Measurements from ENCODE around the gene ABCA5.

DNA sequence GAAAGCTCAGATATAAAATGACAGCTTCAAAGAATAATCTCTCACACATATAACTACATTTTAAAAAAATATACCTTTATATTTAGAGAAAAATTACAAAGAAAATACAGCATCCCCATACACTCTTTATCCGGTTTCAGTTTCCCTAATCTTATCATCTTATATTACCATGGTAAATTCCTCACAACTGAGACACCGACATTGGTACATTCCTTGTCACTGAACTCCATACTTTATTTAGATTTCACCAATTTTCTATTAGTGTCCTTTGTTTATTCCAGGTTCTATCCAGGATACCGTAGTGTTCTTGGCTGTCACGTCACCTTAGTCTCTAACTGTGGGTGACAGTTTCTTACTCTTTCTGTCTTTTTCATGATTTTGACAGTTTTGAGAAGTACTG lies 76.3 kb downstream of the ABCA5 start:
- no peak for TF ChIP-seq GATA3 (IDR thresholded peaks at IDR 0.05; ENCODE audit: low read depth, low read length)
- TF ChIP-seq GATA2 (IDR thresholded peaks at IDR 0.05; ENCODE audit: low read depth, low read length) = no peak
